HG03457 (cell line): ENCODE results near the gene HOXA11.

Experiments
- ATAC-seq: cut with Tn5 transposase; IDR thresholded peaks from one replicate; pipeline ENCODE4 v1.9.1; 2021; ENCODE audit warnings: moderate number of reproducible peaks; ENCODE audit not compliant: unreplicated experiment

Gene HOXA11

DNA sequence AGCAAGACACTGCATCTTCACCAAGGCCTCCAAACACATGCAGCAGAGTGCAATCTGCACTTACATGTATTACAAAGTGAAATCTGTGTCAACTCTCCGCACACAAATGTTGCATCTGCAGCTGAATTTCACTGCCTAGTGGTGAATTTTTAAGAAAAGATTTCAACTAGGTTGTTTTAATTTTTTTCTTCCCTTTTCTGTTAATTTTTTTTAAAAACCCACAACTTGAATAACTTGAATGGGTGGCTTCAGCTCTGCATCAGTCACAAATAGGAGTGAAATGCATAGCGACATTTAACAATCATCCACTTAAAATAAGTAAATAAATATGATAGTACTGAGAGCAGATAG is 8.9 kb upstream of the HOXA11 start:
- ATAC-seq, result no peak

DNA sequence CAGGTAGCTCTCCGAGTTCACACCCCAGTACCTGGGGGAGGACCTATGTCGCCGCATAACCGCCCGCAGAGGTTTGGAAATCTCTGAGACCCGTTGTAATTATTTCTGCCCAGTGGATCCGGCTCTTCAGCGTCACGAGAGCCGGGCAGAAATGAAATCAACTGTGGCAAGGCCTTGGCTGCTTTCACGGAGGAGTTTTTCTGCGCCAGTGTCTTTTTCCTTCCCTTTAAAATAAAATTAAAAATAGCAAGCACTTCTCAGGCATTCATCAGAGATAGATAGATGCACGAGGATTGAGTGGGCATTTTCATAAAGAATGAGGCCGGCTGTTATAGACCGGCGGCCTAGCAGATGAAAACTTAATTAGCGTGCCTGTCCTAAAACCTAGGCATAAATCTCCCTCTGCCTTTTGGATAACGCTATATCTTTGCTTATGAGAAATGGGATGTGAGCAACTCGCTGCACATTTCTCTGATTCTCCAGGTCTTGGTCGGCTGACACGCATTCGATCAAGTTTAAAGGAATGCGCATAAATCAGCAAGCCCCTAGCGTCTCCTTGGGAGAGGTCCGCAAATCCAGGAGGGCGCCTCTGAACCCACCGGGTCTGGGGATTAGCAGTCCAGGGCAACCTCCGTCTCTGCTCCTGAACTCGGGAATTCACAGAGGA is 8.4 kb upstream of the HOXA11 start:
- no peak for ATAC-seq

DNA sequence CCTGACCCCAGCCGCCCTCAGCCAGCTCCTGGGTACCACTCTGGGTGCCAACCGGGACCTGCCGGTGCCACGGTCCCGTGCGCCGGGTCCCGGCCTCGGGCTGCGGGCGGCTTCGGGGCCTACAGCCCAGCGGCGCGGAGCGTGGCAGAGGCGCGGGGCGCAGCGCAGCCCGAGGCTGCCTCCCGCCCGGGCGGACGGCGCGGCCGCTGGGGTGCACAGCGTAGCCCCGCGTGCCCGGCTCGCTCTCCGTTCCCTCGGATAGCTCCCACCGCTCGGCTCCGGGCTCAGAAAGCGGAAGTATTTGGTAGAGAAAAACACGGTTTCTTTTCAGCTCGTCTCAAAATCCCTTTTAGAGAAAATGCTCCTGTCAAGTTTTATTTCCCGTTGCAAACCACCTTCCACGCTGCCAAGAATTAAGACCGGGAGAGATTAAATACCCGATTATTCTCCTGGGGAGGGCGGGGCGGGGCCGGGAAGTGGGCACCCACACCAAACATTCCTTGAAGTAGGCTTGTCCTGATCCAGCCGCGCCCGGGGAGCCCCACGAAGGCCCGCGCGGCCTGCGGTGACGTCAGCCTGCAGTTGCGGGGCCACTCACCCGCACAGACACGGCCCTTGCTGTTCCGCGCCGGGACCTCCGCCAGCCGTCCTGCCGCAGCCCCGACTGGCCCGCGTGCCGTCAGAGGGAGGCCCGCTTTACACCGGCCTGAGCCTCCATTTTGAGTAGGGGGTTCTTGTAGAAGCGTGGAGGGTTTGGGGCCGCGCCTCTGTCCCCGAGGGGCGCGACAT is 7.7 kb upstream of the HOXA11 start:
- ATAC-seq, result no peak

DNA sequence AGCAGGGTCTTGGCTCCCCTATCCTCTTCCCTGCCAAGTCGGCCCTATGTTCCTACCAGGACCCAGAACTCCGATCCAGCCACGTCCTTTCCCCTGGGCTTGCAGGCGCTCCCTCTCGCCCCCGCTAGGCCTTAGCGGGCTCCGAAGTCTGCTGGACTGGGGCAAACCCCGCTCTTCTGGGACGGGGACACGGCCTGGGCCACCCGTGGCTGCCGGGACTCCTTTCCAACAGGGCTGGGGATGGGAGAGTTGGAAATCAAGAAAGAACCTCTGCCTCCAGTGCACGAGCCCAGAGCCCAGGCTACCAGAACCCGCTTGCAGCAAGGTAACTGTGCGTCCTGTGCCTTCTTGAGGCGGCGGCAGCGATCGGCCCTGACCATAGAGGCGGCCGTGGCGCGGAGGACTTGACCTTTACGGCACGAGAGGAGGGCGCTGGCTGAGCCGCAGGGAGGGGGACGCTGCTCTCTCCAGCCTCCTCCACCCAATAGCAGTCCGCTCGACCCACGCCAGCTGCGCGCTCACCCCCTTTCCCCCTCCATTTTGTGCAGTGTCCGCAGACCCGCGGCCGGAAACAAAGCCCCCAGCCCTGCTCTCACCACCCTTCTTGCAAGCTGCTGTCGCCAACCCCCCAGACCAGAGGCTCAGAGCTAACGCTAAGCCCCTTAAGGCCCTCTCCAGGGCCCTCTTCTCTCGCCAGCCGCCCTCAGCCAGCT is 7.0 kb upstream of the HOXA11 start:
- ATAC-seq, result no peak

DNA sequence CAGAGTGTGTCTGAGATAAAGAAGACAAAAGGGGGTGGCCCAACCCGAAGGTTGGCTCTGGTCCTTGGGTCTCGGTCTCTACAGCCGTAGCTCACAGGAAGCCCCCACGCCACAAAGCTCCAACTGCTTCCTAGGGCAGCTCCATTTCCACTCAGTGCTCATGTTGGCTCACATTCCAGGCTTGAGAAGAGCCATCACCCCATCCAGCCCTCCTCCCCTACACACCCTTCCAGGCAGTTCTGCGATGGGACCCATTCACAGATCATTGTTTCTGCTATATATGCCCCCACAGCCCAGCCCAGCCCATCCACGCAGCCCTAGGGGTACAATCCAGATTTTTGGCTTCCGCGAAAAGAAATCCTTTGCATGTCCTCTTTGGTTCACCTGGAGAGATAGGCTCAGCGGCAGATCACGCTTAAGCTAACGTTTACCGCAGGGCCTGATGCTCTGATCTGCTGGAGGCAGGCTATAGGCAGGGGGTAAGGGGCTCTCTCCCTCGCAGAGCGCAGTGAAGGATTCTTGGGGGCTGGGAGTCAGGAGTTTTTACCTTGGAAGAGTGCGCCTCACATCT is 6.2 kb upstream of the HOXA11 start:
- ATAC-seq, result no peak

DNA sequence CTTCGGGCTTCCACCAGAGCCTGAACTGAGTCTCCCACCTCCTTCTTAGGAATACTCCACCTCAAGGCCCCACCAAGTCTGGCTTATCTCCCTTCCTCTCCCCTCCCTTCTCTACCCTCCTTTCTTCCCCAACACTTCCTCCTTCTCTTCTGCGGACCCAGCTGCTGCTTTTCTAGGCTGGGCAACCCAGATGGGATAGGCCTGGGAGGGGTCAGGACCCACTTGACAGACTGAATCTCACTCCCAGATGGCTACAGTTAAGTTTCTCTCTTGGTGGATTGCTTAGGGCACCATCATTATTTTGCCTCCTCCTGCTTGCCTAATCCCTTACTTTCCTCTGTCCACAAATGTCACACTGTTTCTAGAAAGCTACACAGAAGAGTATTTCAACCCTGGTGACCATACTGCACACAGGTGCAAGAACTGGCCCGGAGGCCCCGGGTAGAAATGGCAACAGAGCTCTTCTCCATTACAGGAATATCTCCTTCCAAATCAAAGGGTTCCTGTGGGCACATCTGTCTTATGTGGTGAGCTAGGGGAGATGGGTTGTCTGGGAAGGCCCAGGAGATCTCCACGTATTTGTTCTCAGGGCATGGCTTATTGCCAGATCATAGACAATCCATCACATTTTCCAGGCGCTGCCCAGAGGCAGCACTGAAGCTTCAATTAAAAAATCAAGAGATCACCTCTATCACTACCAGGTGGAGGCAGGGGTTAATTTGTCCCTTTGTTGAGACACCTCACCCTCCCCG is 5.1 kb upstream of the HOXA11 start:
- ATAC-seq, result no peak

DNA sequence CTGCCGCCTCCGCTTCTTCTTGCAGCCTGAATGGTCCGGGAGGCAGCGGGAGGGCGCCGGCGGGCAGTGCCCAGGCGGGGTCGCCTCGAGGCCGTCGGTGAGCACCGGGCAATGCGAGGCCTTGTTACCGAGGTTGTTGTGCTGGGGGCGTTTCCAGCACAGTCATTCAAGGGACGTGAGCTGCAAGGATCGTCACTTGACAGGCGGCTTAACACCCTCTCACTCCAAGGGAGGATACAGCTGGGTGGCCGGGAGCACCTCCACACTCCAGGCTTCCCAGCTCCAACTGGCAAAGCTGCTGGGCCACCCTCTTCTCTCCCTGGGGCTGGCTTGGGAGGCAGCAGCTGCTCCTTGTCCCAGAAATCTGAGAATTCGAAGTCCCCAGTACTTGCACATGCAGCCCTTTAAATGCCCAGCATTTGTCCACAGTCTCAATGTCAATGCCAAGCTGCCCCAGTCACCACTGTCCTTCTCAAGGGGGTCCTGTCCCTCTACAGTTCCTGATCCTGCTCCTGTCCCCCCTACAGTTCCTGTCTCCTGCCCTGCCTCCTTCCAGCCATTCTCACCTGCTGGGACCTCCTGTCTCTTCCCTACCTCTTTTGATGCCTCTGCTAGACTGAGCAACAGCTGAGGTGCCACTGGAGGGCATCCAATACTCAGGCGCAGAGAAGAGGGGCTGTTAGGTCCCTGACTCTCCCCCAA is 4.4 kb upstream of the HOXA11 start:
- ATAC-seq, result no peak

DNA sequence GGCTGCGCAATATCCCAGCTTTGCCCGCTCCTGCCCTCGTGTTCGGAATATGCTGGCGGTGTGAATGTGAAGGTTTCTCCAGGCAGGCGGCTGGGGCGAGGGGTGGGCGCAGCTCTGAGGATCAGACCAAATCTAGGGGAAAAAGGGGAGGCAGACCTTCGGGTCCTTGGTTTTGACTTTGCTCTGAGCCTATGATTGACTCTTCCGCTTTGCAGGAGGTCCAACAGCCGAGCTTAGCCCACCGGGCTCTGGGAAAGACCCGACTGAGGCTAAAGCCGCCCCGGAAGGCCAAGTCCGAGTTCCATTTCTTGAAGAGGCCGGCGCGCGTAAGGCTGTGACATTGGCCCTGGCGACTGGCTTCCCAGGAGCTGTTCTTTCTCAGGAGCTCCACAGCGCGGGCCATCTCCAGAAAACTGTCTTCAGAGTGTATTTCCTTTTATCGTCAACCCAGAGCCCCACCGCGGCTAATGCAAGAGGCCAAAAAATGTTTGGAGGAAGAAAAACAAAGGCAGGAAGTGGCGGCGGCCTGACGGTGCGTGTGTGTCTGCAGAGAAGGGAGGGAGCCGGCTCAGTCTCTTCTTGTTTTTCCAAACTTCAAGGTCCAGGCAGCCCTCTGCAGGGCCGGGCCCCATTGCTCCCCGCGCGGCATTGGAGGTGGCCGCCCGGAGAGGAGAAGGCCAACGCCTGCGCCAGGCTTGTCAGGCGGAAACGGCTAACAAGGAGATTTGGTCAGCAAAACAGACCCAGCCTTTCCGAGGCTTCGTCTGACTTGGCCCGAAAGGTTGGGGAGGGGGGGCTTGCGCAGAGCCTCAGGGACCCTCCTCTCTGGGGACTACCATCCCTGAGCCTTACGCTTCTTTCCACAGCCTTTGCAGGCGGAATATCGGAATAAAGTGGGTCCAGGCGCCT is 3.6 kb upstream of the HOXA11 start:
- ATAC-seq, result no peak

DNA sequence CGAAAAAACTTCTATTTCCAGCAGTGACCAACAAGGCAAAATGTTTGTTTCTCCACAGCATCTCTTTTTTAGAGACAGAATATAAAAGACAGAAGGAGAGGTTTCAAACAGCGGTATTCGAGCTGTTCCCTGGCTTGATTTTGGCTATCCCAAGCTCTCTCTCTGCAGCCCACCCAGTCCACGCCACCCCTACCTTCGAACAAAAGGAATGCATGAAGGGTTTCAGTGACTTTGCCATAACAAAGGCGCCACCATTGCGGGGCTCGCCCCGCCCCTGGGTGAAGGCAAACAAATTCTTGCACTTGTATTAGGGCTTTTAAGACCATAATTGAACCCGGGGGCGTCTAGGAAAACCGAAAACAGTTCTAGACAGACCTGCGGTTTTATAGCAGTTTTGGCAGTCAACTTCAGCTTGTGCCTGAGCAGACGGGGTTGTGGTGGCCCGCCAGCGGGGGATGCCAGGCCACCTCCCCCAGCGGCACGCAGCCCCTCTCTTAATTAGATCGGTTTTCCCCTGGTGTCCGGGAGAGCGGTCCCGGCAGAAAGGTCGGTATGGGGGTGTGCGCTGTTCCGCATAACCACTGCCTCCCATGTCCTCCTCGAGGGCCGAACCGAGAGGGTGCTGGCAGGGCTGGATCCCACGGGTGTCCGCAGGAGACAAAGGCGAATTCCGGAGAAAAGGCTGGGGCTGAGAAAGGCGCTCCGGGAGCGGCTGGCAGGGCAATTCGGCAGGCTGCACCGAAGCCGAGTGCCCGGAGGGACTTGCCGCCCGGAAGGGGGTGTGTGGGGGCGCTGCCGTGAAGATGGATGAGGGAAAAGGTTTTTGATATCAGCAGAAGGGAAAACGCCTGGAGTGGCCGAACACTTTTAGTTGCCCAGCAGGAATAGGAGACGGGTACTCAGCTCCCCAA is 2.7 kb upstream of the HOXA11 start:
- no peak for ATAC-seq

DNA sequence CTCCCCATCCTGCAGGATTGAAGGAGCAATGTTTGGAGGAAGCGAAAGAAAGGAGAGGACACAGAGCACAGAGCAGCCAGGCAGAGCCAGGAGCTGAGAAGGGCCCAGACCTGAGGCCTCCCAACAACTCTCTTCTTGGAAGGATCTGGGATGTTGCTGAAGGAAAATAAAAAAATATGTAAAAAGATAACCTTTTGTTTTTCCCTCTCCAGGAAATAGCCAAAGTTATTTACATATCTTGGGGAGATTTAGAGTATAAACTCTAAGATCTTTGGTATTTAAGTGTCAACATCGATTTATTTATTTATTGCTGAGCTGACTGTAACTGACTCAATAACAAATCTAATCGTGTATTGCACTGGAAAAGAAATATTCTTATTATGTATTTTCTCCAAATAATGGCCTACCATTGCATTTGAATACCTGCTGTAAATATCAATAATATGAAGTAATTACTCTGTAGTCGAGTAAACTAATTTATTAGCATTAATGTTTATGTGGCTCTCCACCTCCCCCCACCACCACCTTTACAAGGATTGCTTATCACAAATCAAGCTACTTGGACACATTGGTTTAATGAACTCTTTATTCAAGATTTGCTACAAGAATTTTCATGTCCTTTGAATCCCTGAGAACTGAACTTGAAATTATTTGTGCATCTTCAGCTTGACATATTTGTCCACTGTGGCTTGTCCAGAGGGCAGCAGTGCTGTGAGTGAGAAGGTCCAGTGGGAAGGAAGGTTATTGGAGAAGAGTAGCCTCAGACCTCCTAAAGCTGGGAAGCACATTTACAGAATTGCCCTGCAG is 1.8 kb upstream of the HOXA11 start:
- ATAC-seq, result no peak

DNA sequence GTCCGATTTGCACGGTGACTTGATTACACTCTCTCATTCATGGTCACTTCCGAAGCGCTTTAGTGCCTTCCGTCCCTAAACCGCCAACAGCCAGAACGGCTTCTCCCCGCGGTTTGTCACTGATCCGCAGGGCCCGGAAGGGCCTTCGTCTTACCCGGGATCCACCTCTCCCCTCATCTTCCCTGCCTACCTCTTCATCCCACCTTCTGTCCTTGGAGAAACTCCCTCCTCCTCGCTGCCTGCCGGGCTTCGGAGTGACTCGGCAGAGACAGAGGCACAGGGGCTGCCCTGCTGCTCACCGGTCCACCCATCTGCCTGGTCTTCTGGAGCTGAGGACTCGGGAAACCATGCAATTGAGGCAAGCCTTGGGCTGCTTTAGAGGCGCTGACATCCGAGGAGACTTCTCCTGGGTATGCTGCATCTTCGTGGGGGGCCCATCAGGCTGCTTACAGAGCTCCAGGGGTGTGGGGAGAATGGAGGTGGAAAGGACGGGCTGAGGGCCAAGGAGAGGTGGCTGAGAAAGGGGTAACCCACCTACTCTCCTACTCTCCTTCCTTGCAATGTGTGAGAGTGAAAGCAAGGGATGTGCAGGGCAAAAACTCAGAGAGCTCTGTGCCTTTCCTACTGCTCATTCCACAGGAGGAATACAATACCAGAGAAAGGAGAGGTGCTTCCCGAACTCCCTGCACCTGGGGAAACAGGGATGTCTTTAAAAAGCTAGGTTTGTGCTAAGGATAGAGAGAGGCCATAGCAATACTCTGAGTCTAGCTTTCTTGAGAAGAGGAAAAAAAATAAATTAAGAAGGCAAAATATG is 1.0 kb upstream of the HOXA11 start:
- no peak for ATAC-seq

DNA sequence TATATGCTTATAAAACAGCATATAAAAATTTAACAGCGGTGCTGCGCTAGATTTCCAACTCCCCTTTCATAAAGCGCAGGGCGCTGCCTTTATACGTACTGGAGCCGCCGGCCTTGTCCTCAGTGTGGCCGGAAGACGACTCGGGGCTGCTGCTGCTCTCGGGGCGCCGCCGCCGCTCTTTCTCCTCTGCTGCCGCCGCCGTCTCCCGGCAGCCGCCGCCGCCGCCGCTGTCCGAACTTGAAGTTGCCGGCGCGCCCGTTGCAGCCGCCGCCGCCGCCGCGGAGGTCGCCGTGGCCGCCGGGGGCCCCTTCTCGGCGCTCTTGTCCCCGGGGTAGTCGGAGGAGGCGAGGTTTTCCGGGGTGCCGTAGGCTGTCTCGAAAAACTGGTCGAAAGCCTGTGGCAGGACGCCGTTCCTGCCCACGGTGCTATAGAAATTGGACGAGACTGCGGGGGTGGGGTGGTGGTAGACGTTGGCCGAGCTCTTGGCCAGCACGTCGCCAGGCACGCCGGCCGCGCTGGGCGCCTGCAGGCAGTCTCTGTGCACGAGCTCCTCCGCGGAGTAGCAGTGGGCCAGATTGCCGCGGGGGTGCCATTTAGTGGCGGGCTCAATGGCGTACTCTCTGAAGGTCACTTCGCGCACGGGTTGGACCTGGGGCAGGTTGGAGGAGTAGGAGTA is 557 bp downstream of the HOXA11 start:
- no peak for ATAC-seq

DNA sequence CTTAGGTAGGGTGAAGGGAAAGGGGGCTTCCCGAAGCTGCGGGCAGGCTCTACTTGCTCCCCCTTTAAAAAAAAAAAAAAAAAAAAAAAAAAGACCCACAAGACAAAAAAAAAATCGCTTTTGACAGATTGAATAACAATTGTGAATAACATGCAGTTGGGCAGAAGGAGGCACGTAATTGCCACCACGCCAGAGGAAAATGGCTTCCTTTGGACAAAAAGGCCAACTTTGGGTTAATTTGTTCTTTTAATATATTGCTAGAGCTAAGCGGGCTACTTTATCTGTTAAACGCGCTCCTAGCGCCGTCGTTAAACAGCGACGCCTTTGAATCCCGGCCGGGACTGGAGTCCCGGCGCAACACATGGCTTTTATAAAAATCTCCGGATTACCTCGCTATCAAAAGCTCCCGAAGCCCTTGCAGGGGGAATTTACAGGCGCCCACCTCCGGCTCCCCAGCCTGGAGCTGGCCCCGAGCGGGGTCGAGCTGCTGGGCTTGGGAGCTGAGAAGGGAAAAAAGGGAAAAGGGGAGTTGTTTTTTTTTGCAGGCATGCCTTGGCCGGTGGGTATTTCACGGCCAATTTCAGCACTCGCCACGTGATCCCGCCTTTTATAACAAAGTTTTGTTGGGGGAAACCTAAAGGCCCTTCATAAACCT is 1.2 kb downstream of the HOXA11 start:
- ATAC-seq, result no peak

DNA sequence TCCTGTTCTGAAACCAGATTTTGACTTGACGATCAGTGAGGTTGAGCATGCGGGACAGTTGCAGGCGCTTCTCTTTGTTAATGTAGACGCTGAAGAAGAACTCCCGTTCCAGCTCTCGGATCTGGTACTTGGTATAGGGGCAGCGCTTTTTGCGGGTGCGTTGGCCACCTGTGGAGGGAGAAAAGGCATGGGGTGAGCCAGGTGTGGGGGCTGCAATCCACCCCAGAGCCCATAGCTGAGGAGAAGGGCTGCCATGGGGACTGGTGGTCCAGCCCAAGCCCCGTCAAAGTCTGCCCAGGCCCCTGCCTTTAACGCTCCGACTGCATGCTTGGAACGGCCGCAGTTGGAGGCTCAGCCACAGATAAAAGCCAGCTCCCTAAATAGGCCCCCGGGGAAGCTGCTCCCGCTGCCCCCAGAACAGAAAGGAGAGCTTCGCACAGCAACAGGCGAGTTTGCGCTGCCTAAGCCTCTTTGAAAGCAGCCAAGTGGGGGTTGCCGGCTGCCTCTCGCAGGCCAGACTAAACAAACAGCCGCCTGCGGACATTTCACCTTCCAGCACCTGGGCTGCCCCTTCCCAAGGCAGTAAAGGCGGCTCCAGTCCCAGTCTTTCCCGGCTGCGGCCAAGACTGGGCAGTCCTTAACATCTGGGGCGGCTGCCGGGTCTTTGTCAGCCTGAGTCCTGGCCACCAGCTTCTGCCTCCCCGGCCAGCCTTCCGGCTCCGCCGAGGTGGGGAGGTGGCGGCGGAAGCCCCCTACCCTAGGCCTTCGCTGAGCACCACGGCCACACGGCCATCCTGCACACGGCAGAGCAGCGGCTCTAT is 2.0 kb downstream of the HOXA11 start:
- no peak for ATAC-seq
